Keratinocyte (primary cell): Measurements from ENCODE around the gene SIGLEC9. TPM values are rescaled to one million over a fixed set of nuclear protein-coding genes. Genes with fewer than 3 reads are reported as not detected.

ENCODE experiments used
- DNase-seq: peaks from one replicate; pipeline ENCODE4 v3.0.0-alpha.2; 2011; ENCODE audit warnings: low read depth, missing footprints, low spot score
- FAIRE-seq: peaks from 2 replicates; lab custom pipeline; 2011; peaks lifted over from hg19 to GRCh38; lab: Jason Lieb, UNC
- H2AFZ ChIP-seq: 2 replicates; pipeline ENCODE4 v1.6.0; 2012; ENCODE audit warnings: low read length, control low read depth, inconsistent platforms; ENCODE audit not compliant: control insufficient read depth
- H3K27ac ChIP-seq: 2 replicates; pipeline ENCODE4 v1.5.1; 2011; ENCODE audit warnings: low read length; ENCODE audit not compliant: control insufficient read depth, insufficient read depth
- H3K27me3 ChIP-seq: 3 replicates; pipeline ENCODE4 v1.6.0; 2011; ENCODE audit warnings: low read length; ENCODE audit not compliant: control insufficient read depth, insufficient read depth; ENCODE audit errors: extremely low read depth
- H3K36me3 ChIP-seq, 2 experiments: 2 replicates in 1 of 2; 3 replicates in 1 of 2; pipeline ENCODE4 v1.5.1; 2011; ENCODE audit warnings: low read length in 2 of 2, mild to moderate bottlenecking in 1 of 2; ENCODE audit not compliant: control insufficient read depth in 2 of 2, insufficient read depth in 2 of 2; ENCODE audit errors: extremely low read depth in 1 of 2
- H3K4me1 ChIP-seq: 3 replicates; pipeline ENCODE4 v1.5.1; 2011; ENCODE audit warnings: low read length; ENCODE audit not compliant: control insufficient read depth, insufficient read depth; ENCODE audit errors: extremely low read depth
- H3K4me2 ChIP-seq: 3 replicates; pipeline ENCODE4 v1.6.0; 2011; ENCODE audit warnings: low read depth, low read length; ENCODE audit not compliant: control insufficient read depth, insufficient read depth; ENCODE audit errors: extremely low read depth
- H3K4me3 ChIP-seq, 3 experiments: fragments of 200-600 bp in 1 of 3; sonication (generic) in 1 of 3; 2 replicates in 2 of 3; 3 replicates in 1 of 3; pipeline ENCODE4 v1.5.1; 2011 to 2016; ENCODE audit warnings: low read length in 3 of 3, mild to moderate bottlenecking in 3 of 3, control low read depth in 2 of 3, inconsistent platforms in 1 of 3, low read depth in 1 of 3, mixed read lengths in 1 of 3, mixed run types in 1 of 3, moderate library complexity in 1 of 3; ENCODE audit not compliant: control insufficient read depth in 2 of 3, insufficient read depth in 2 of 3; ENCODE audit errors: extremely low read depth in 1 of 3
- H3K79me2 ChIP-seq: 2 replicates; pipeline ENCODE4 v1.6.0; 2012; ENCODE audit warnings: low read length; ENCODE audit not compliant: control insufficient read depth, insufficient read depth
- H3K9ac ChIP-seq: 3 replicates; pipeline ENCODE4 v1.6.0; 2011; ENCODE audit warnings: low read length; ENCODE audit not compliant: control insufficient read depth, insufficient read depth; ENCODE audit errors: extremely low read depth
- H3K9me1 ChIP-seq: 3 replicates; pipeline ENCODE4 v1.6.0; 2011; ENCODE audit warnings: low read length; ENCODE audit not compliant: control insufficient read depth, insufficient read depth; ENCODE audit errors: extremely low read depth
- H3K9me3 ChIP-seq: 2 replicates; pipeline ENCODE4 v1.5.1; 2012; ENCODE audit warnings: low read depth, low read length; ENCODE audit not compliant: control insufficient read depth
- H4K20me1 ChIP-seq: 3 replicates; pipeline ENCODE4 v1.6.0; 2011; ENCODE audit warnings: low read length; ENCODE audit not compliant: control insufficient read depth, insufficient read depth; ENCODE audit errors: extremely low read depth
- CTCF ChIP-seq, 3 experiments: IDR thresholded peaks in 1 of 3; conservative IDR thresholded peaks in 1 of 3; optimal IDR thresholded peaks in 1 of 3; 2 replicates in 2 of 3; 3 replicates in 1 of 3; pipeline versions ENCODE3 to v1.5.1; 2011; ENCODE audit warnings: low read length in 3 of 3, mild to moderate bottlenecking in 3 of 3, moderate library complexity in 2 of 3, control low read depth in 1 of 3, inconsistent platforms in 1 of 3; ENCODE audit not compliant: insufficient read depth in 2 of 3; ENCODE audit errors: extremely low read depth in 1 of 3
- EZH2 ChIP-seq: IDR thresholded peaks from one replicate; pipeline ENCODE4 v1.6.1; 2012; ENCODE audit warnings: inconsistent platforms, mild to moderate bottlenecking, low read length, moderate library complexity
- dilution Hi-C: fragments of 300-500 bp; cut with MboI; formaldehyde crosslinking; loops from one replicate; pipeline ENCODE4 v1.7.0; 2020; ENCODE audit warnings: low sequenced_read_pairs; ENCODE audit not compliant: extremely low pct_ligation_motif_present
- polyA plus RNA-seq, 5 experiments: library from polyadenylated mRNA; depleted of rRNA in 3 of 5; stranded (reverse) in 3 of 5; stranded (forward) in 1 of 5; unstranded in 1 of 5; fragments of >200 nt; gene quantifications; 1 replicate in 1 of 5; 2 replicates in 3 of 5; 3 replicates in 1 of 5; pipeline versions ENCODE4 v1.2.1 to v1.2.3, GENCODE V29; 2011 to 2012; ENCODE audit warnings: missing spikeins in 2 of 5, low read depth in 1 of 5, low replicate concordance in 1 of 5

SIGLEC9 gene
- polyA plus RNA-seq, 1 donor (not counting 4 experiments of a cell fraction or from before 2014, with no cell fraction given): not detected

DNA sequence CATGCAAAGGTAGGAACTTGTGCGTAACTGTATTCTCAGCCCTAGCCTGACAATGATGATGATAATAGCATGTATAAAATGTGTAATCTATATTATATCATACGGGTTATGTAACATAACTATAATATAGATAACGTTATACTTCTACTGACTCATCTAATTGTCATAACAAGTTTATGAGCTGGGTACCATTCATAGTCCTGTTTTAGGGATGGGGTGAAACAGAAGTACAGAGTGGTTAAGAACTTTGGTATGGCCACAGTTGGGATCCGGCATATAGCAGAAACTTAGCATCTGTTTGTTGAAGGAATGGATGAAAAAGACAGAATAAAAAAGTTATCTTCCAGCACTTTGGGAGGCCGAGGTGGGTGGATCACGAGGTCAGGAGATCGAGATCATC is 21.7 kb upstream of the SIGLEC9 start:
- Histone ChIP-seq H3K9ac (no peak overlapping the region), H3K27me3 (no peaks in the 10 kb centered on the region), H3K79me2 (peaks cover 60% of the 10 kb centered on the region), H3K4me1 (peaks cover 4% of the 10 kb centered on the region), H2AFZ (no peak overlapping the region), H3K4me3 (no peak overlapping the region), H4K20me1 (peaks cover 7% of the 10 kb centered on the region), H3K27ac (no peak overlapping the region), H3K9me1 (no peaks in the 10 kb centered on the region), H3K4me2 (no peak overlapping the region), H3K9me3 (no peaks in the 10 kb centered on the region), H3K36me3 (peaks cover 19 to 27% of the 10 kb centered on the region in 2 experiments)
- no peak for FAIRE-seq
- DNase-seq: no peak
- no peak for TF ChIP-seq CTCF (optimal IDR thresholded peaks at IDR 0.05 in 1 of 3, IDR thresholded peaks at IDR 0.05 in 1 of 3, conservative IDR thresholded peaks at IDR 0.05 in 1 of 3; ENCODE audit: extremely low read depth in 1 of 3, insufficient read depth in 2 of 3, low read length in 3 of 3)
- TF ChIP-seq EZH2: no peak
- dilution Hi-C loops: no loop called here

DNA sequence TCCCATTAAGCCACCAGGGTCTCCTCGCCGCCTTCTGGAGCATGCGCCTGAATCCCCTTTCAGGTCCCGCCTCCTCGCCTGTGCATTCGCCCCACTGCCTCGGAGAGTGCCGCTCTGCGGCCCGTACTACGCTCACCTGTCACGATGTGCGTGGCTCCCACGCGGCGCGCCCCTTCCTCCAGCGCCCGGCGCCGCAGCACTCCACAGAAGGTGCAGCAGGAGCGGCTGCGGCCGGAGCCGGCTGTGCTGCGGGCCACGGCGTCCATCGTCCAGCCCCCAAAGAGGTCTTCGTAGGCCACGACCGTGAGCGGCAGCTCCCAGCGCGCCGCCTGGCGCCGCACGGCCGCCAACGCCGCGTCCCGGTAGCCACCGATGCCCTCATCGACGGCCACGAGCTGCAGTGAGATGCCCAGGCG is 20.8 kb upstream of the SIGLEC9 start:
- no peaks in the 10 kb centered on the region for H3K27me3 ChIP-seq
- H4K20me1 ChIP-seq: peaks cover 7% of the 10 kb centered on the region
- DNase-seq (no peak), FAIRE-seq (no peak)
- no peak overlapping the region for H2AFZ ChIP-seq
- no peaks in the 10 kb centered on the region for H3K9me3 ChIP-seq
- H3K27ac ChIP-seq: no peak overlapping the region
- H3K79me2 ChIP-seq: peaks cover 61% of the 10 kb centered on the region
- TF ChIP-seq CTCF (optimal IDR thresholded peaks at IDR 0.05 in 1 of 3, IDR thresholded peaks at IDR 0.05 in 1 of 3, conservative IDR thresholded peaks at IDR 0.05 in 1 of 3; ENCODE audit: extremely low read depth in 1 of 3, insufficient read depth in 2 of 3, low read length in 3 of 3): no peak
- H3K9me1 ChIP-seq: no peaks in the 10 kb centered on the region
- peaks cover 19 to 27% of the 10 kb centered on the region in 2 experiments for H3K36me3 ChIP-seq
- H3K4me2 ChIP-seq: no peak overlapping the region
- H3K4me1 ChIP-seq: peaks cover 9% of the 10 kb centered on the region
- H3K4me3 ChIP-seq: no peak overlapping the region
- no peak overlapping the region for H3K9ac ChIP-seq
- dilution Hi-C loops: no loop called here
